ENCODE measurements around the gene NHLRC4. TPM values are rescaled to one million over a fixed set of nuclear protein-coding genes. Genes with fewer than 3 reads are reported as not detected.

Gene NHLRC4
- polyA plus RNA-seq, 1 of the 3 experiments (the other 2 are of a cell fraction), result 0.69 TPM

GRCh38 chr16:535446-536405, 31.1 kb upstream of the NHLRC4 start:
- no peaks in the 10 kb centered on the region for H3F3A ChIP-seq (replicated peaks; ENCODE audit: insufficient read depth)
- CTCF ChIA-PET, result no interaction called here
- no peak overlapping the region for H3K4me2 ChIP-seq
- no peaks in the 10 kb centered on the region for H3K27me3 ChIP-seq (ENCODE audit: insufficient read depth)
- no peaks in the 10 kb centered on the region for H3K4me1 ChIP-seq (ENCODE audit: control insufficient read depth in 1 of 2, insufficient read depth in 2 of 2, low read depth in 1 of 2, low read length in 1 of 2)
- POLR2A ChIA-PET, result no interaction called here
- H3K9me2 ChIP-seq, result no peaks in the 10 kb centered on the region
- H3K4me3 ChIP-seq (ENCODE audit: low read depth in 2 of 2, low read length in 1 of 2), result no peak overlapping the region
- peaks cover 0 to 25% of the 10 kb centered on the region in 2 experiments for H3K36me3 ChIP-seq (replicated peaks in 1 of 2; ENCODE audit: control insufficient read depth in 1 of 2, insufficient read depth in 2 of 2, low read length in 1 of 2)
- no peak for TF ChIP-seq CHD2 (IDR thresholded peaks at IDR 0.05; ENCODE audit: low read length, partially characterized antibody)
- no peak for TF ChIP-seq POLR2AphosphoS5 (IDR thresholded peaks at IDR 0.05; ENCODE audit: low read depth, low read length)
- no peak for TF ChIP-seq MAX (IDR thresholded peaks at IDR 0.05; ENCODE audit: low read depth)
- no peak for TF ChIP-seq EZH2phosphoT487 (IDR thresholded peaks at IDR 0.05; ENCODE audit: borderline replicate concordance, low read depth)
- no peak for TF ChIP-seq CTCF (IDR thresholded peaks at IDR 0.05)
- TF ChIP-seq NFIC (IDR thresholded peaks at IDR 0.05; ENCODE audit: borderline replicate concordance), result no peak
- TF ChIP-seq FOSL2 (IDR thresholded peaks at IDR 0.05; ENCODE audit: borderline replicate concordance, low read depth), result no peak
- no peak for DNase-seq
- H2AFZ ChIP-seq (ENCODE audit: low read depth), result no peak overlapping the region
- no peak overlapping the region for H3K27ac ChIP-seq (ENCODE audit: low read depth in 2 of 2, low read length in 1 of 2)
- no peak overlapping the region for H3K9ac ChIP-seq
- 76% methylated on average over 5 of the region's 39 CpGs for WGBS (ENCODE audit: low lambda C conversion rate)
- H4K20me1 ChIP-seq (ENCODE audit: insufficient read depth), result peaks cover 56% of the 10 kb centered on the region
- no peaks in the 10 kb centered on the region for H3K9me3 ChIP-seq
- H3K79me2 ChIP-seq (ENCODE audit: insufficient read depth), result peaks cover 97% of the 10 kb centered on the region

- Histone ChIP-seq H3K79me2 (ENCODE audit: insufficient read depth) (peaks cover 95% of the 10 kb centered on the region), H2AFZ (ENCODE audit: low read depth) (no peak overlapping the region), H3K9me3 (no peaks in the 10 kb centered on the region), H3K36me3 (replicated peaks in 1 of 2; ENCODE audit: control insufficient read depth in 1 of 2, insufficient read depth in 2 of 2, low read length in 1 of 2) (peaks cover 0 to 29% of the 10 kb centered on the region in 2 experiments), H4K20me1 (ENCODE audit: insufficient read depth) (peaks cover 46% of the 10 kb centered on the region), H3K4me2 (no peak overlapping the region), H3F3A (replicated peaks; ENCODE audit: insufficient read depth) (no peaks in the 10 kb centered on the region), H3K27me3 (ENCODE audit: insufficient read depth) (no peaks in the 10 kb centered on the region), H3K27ac (ENCODE audit: low read depth in 2 of 2, low read length in 1 of 2) (no peak overlapping the region), H3K9me2 (no peaks in the 10 kb centered on the region), H3K9ac (no peak overlapping the region), H3K4me3 (ENCODE audit: low read depth in 2 of 2, low read length in 1 of 2) (no peak overlapping the region), H3K4me1 (ENCODE audit: control insufficient read depth in 1 of 2, insufficient read depth in 2 of 2, low read depth in 1 of 2, low read length in 1 of 2) (no peaks in the 10 kb centered on the region)
- no peak for DNase-seq
- TF ChIP-seq PBX3 (IDR thresholded peaks at IDR 0.05), result no peak
- TF ChIP-seq CTCF (IDR thresholded peaks at IDR 0.05), result no peak
- no peak for TF ChIP-seq FOSL2 (IDR thresholded peaks at IDR 0.05; ENCODE audit: borderline replicate concordance, low read depth)
- TF ChIP-seq FOXM1 (IDR thresholded peaks at IDR 0.05; ENCODE audit: low read depth), result no peak
- no peak for TF ChIP-seq TEAD4 (IDR thresholded peaks at IDR 0.05; ENCODE audit: borderline replicate concordance, insufficient read depth)
- ChIA-PET POLR2A (no interaction called here), CTCF (no interaction called here)
- WGBS (ENCODE audit: low lambda C conversion rate), result 83% methylated on average over 1 of the region's 17 CpGs
These were observed 30.1 kb upstream of the NHLRC4 start for GRCh38 chr16:536746-537145.
